ENCODE results near the gene NRDE2.

The NRDE2 gene

GRCh38 chr14:90295870-90296516 lies 35.7 kb downstream of the NRDE2 start:
- Histone ChIP-seq H3K4me1 (ENCODE audit: insufficient read depth, poor library complexity, severe bottlenecking) (no peaks in the 10 kb centered on the region), H3K36me3 (ENCODE audit: low read depth) (peaks cover 77% of the 10 kb centered on the region), H3K27ac (ENCODE audit: poor library complexity, severe bottlenecking) (no peak overlapping the region), H3K9me3 (ENCODE audit: severe bottlenecking) (no peaks in the 10 kb centered on the region), H3K27me3 (ENCODE audit: insufficient read depth, poor library complexity, severe bottlenecking) (no peaks in the 10 kb centered on the region), H3K4me3 (ENCODE audit: severe bottlenecking) (no peak overlapping the region)
- ATAC-seq (ENCODE audit: low read depth), result no peak
- no peak for DNase-seq (ENCODE audit: low spot score)
- TF ChIP-seq CTCF (IDR thresholded peaks at IDR 0.05; ENCODE audit: poor library complexity, severe bottlenecking), result no peak

- Histone ChIP-seq H3K4me1 (ENCODE audit: insufficient read depth, poor library complexity, severe bottlenecking) (no peaks in the 10 kb centered on the region), H3K9me3 (ENCODE audit: severe bottlenecking) (no peaks in the 10 kb centered on the region), H3K27me3 (ENCODE audit: insufficient read depth, poor library complexity, severe bottlenecking) (no peaks in the 10 kb centered on the region), H3K36me3 (ENCODE audit: low read depth) (peaks cover 79% of the 10 kb centered on the region), H3K27ac (ENCODE audit: poor library complexity, severe bottlenecking) (no peak overlapping the region), H3K4me3 (ENCODE audit: severe bottlenecking) (no peak overlapping the region)
- no peak for TF ChIP-seq CTCF (IDR thresholded peaks at IDR 0.05; ENCODE audit: poor library complexity, severe bottlenecking)
- DNase-seq (ENCODE audit: low spot score), result no peak
- no peak for ATAC-seq (ENCODE audit: low read depth)
Observed at GRCh38 chr14:90294872-90295271, 36.9 kb downstream of the NRDE2 start.

GRCh38 chr14:90293766-90294730 lies 37.7 kb downstream of the NRDE2 start:
- ATAC-seq (ENCODE audit: low read depth) (no peak), DNase-seq (ENCODE audit: low spot score) (no peak)
- no peak overlapping the region for H3K4me3 ChIP-seq (ENCODE audit: severe bottlenecking)
- TF ChIP-seq CTCF (IDR thresholded peaks at IDR 0.05; ENCODE audit: poor library complexity, severe bottlenecking), result no peak
- H3K9me3 ChIP-seq (ENCODE audit: severe bottlenecking), result no peaks in the 10 kb centered on the region
- no peak overlapping the region for H3K27ac ChIP-seq (ENCODE audit: poor library complexity, severe bottlenecking)
- no peaks in the 10 kb centered on the region for H3K27me3 ChIP-seq (ENCODE audit: insufficient read depth, poor library complexity, severe bottlenecking)
- H3K4me1 ChIP-seq (ENCODE audit: insufficient read depth, poor library complexity, severe bottlenecking), result no peaks in the 10 kb centered on the region
- peaks cover 82% of the 10 kb centered on the region for H3K36me3 ChIP-seq (ENCODE audit: low read depth)

- peaks cover 78% of the 10 kb centered on the region for H3K36me3 ChIP-seq (ENCODE audit: low read depth)
- no peak overlapping the region for H3K4me3 ChIP-seq (ENCODE audit: severe bottlenecking)
Observed at GRCh38 chr14:90291699-90292098, 40.0 kb downstream of the NRDE2 start.

More at GRCh38 chr14:90291699-90292098, 40.0 kb downstream of the NRDE2 start:
- ATAC-seq (ENCODE audit: low read depth) (no peak), DNase-seq (ENCODE audit: low spot score) (no peak)
- no peaks in the 10 kb centered on the region for H3K27me3 ChIP-seq (ENCODE audit: insufficient read depth, poor library complexity, severe bottlenecking)
- H3K27ac ChIP-seq (ENCODE audit: poor library complexity, severe bottlenecking), result no peak overlapping the region
- H3K4me1 ChIP-seq (ENCODE audit: insufficient read depth, poor library complexity, severe bottlenecking), result no peaks in the 10 kb centered on the region
- H3K9me3 ChIP-seq (ENCODE audit: severe bottlenecking), result no peaks in the 10 kb centered on the region
- TF ChIP-seq CTCF (IDR thresholded peaks at IDR 0.05; ENCODE audit: poor library complexity, severe bottlenecking), result no peak
